IMR-90 (cell line): ENCODE results near the gene ACAD11. TPM values are rescaled to one million over a fixed set of nuclear protein-coding genes. Genes with fewer than 3 reads are reported as not detected.
A peak's percentile ranks its signal among the peaks of the same experiment; 100 is the strongest.

Source experiments
- ATAC-seq: fragments of 200-7000 bp; cut with Tn5 transposase; 2 replicates; pipeline ENCODE4 v1.9.1; 2020; ENCODE audit warnings: low read depth, mild to moderate bottlenecking, moderate library complexity
- BruUV-seq: library from RNA; stranded (reverse); fragments of 400-500 nt; replicated peaks from 2 replicates; lab custom pipeline; 2021; lab: Mats Ljungman, UMichigan
- CTCF ChIA-PET: fragments of 300-600 bp; formaldehyde crosslinking; extraction: SDS; loops from one replicate; lab custom pipeline; 2021; ENCODE audit warnings: antibody characterized with exemption; lab: Yijun Ruan, JAX
- POLR2A ChIA-PET: fragments of 300-600 bp; sonication (Branson Sonifier 250); formaldehyde crosslinking; loops from one replicate; lab custom pipeline; 2022; ENCODE audit warnings: antibody characterized with exemption; ENCODE audit not compliant: unreplicated experiment; lab: Charles Lee
- DNase-seq: peaks from one replicate; pipeline ENCODE4 v3.0.0; 2013
- H2AFZ ChIP-seq: replicated peaks from 2 replicates; pipeline ENCODE3; 2013; ENCODE audit warnings: low read length, mild to moderate bottlenecking; ENCODE audit not compliant: poor library complexity
- H2AK5ac ChIP-seq: 2 replicates; pipeline ENCODE4 v1.6.1; 2013; ENCODE audit warnings: low read depth, low read length, inconsistent platforms
- H2AK9ac ChIP-seq: replicated peaks from 2 replicates; pipeline ENCODE3; 2013; ENCODE audit warnings: mild to moderate bottlenecking, low read depth, low read length, moderate library complexity; ENCODE audit not compliant: poor library complexity
- H2BK120ac ChIP-seq: 2 replicates; pipeline ENCODE4 v1.6.1; 2013; ENCODE audit warnings: low read depth, low read length, inconsistent platforms
- H2BK15ac ChIP-seq: 3 replicates; pipeline ENCODE4 v1.6.1; 2013; ENCODE audit warnings: low read depth, low read length, inconsistent platforms
- H2BK20ac ChIP-seq: 2 replicates; pipeline ENCODE4 v1.6.1; 2013; ENCODE audit warnings: low read depth, mild to moderate bottlenecking, inconsistent platforms, low read length, moderate library complexity
- H2BK5ac ChIP-seq: 2 replicates; pipeline ENCODE4 v1.6.1; 2013; ENCODE audit warnings: mild to moderate bottlenecking, low read depth, low read length, inconsistent platforms; ENCODE audit not compliant: poor library complexity, severe bottlenecking
- H3K14ac ChIP-seq: replicated peaks from 2 replicates; pipeline ENCODE4 v1.6.1; 2013; ENCODE audit warnings: low read depth, low read length, inconsistent platforms
- H3K18ac ChIP-seq: 2 replicates; pipeline ENCODE4 v1.6.1; 2013; ENCODE audit warnings: low read depth, low read length, control low read depth
- H3K23ac ChIP-seq: 2 replicates; pipeline ENCODE4 v1.6.1; 2013; ENCODE audit warnings: low read depth, low read length, inconsistent platforms
- H3K27ac ChIP-seq: 2 replicates; pipeline ENCODE4 v1.5.1; 2013; ENCODE audit warnings: mild to moderate bottlenecking, control low read depth, low read length; ENCODE audit not compliant: insufficient read depth
- H3K27me3 ChIP-seq: 2 replicates; pipeline ENCODE4 v1.6.1; 2013; ENCODE audit warnings: low read length; ENCODE audit not compliant: control insufficient read depth, insufficient read depth
- H3K36me3 ChIP-seq: 2 replicates; pipeline ENCODE4 v1.6.1; 2013; ENCODE audit warnings: low read length, mixed read lengths; ENCODE audit not compliant: control insufficient read depth, insufficient read depth
- H3K4ac ChIP-seq: 2 replicates; pipeline ENCODE4 v1.6.1; 2013; ENCODE audit warnings: low read depth, low read length, inconsistent platforms
- H3K4me1 ChIP-seq: 2 replicates; pipeline ENCODE4 v1.6.1; 2013; ENCODE audit warnings: low read length, mixed read lengths; ENCODE audit not compliant: control insufficient read depth, insufficient read depth
- H3K4me2 ChIP-seq: 2 replicates; pipeline ENCODE4 v1.6.1; 2013; ENCODE audit warnings: low read depth, mild to moderate bottlenecking, control low read depth, low read length, moderate library complexity
- H3K4me3 ChIP-seq: 2 replicates; pipeline ENCODE4 v1.5.1; 2013; ENCODE audit warnings: low read depth, mild to moderate bottlenecking, control low read depth, low read length, moderate library complexity; ENCODE audit not compliant: insufficient read depth
- H3K56ac ChIP-seq: 2 replicates; pipeline ENCODE4 v1.6.1; 2013; ENCODE audit warnings: low read length, inconsistent platforms; ENCODE audit not compliant: insufficient read depth; ENCODE audit errors: extremely low read depth
- H3K79me1 ChIP-seq, 2 experiments: 2 replicates each; pipeline ENCODE4 v1.6.1; 2013; ENCODE audit warnings: low read length in 2 of 2, inconsistent platforms in 1 of 2, low read depth in 1 of 2
- H3K9ac ChIP-seq: 2 replicates; pipeline ENCODE4 v1.6.1; 2013; ENCODE audit warnings: low read depth, low read length, control low read depth
- H3K9me1 ChIP-seq: 2 replicates; pipeline ENCODE4 v1.6.1; 2013; ENCODE audit warnings: low read length, inconsistent platforms; ENCODE audit not compliant: insufficient read depth
- H3K9me3 ChIP-seq: 2 replicates; pipeline ENCODE4 v1.6.1; 2013; ENCODE audit warnings: low read length; ENCODE audit not compliant: control insufficient read depth, insufficient read depth
- H4K20me1 ChIP-seq: 2 replicates; pipeline ENCODE4 v1.6.1; 2013; ENCODE audit warnings: low read length, inconsistent platforms; ENCODE audit not compliant: insufficient read depth
- H4K5ac ChIP-seq: 2 replicates; pipeline ENCODE4 v1.6.1; 2013; ENCODE audit warnings: mild to moderate bottlenecking, low read depth, low read length, control low read depth
- H4K8ac ChIP-seq, 2 experiments: 2 replicates each; pipeline ENCODE4 v1.6.1; 2013; ENCODE audit warnings: low read depth in 2 of 2, low read length in 2 of 2, control low read depth in 1 of 2, inconsistent platforms in 1 of 2
- H4K91ac ChIP-seq: 2 replicates; pipeline ENCODE4 v1.6.1; 2013; ENCODE audit warnings: low read depth, low read length, inconsistent platforms; ENCODE audit not compliant: insufficient read depth
- BHLHE40 ChIP-seq: fragments of 150-350 bp; IDR thresholded peaks from 2 replicates; pipeline ENCODE4 v1.6.1; 2016; ENCODE audit warnings: mild to moderate bottlenecking, low read depth, low read length
- CEBPB ChIP-seq: IDR thresholded peaks from 2 replicates; pipeline ENCODE4 v1.6.1; 2012; ENCODE audit warnings: low read depth, low read length, improper control_type of control experiment
- CHD1 ChIP-seq: IDR thresholded peaks from 2 replicates; pipeline ENCODE4 v1.6.1; 2012; ENCODE audit warnings: low read depth, low read length, improper control_type of control experiment
- FOS ChIP-seq: fragments of 150-350 bp; IDR thresholded peaks from 2 replicates; pipeline ENCODE4 v1.6.1; 2016; ENCODE audit warnings: low read depth, low read length
- MAFK ChIP-seq: IDR thresholded peaks from 2 replicates; pipeline ENCODE4 v1.6.1; 2012; ENCODE audit warnings: low read depth, low read length, improper control_type of control experiment
- MAZ ChIP-seq: IDR thresholded peaks from 2 replicates; pipeline ENCODE4 v1.6.1; 2012; ENCODE audit warnings: low read depth, mild to moderate bottlenecking, low read length, improper control_type of control experiment, moderate library complexity, borderline replicate concordance
- MXI1 ChIP-seq: IDR thresholded peaks from 2 replicates; pipeline ENCODE4 v1.6.1; 2012; ENCODE audit warnings: low read depth, mild to moderate bottlenecking, low read length, moderate library complexity, borderline replicate concordance
- NFE2L2 ChIP-seq: fragments of 150-350 bp; IDR thresholded peaks from 2 replicates; pipeline ENCODE4 v1.6.1; 2016; ENCODE audit warnings: low read depth, mild to moderate bottlenecking, low read length
- POLR2A ChIP-seq: IDR thresholded peaks from 2 replicates; pipeline ENCODE4 v1.6.1; 2012; ENCODE audit warnings: mild to moderate bottlenecking, low read depth, low read length
- RAD21 ChIP-seq: IDR thresholded peaks from 2 replicates; pipeline ENCODE4 v1.6.1; 2012; ENCODE audit warnings: low read length, improper control_type of control experiment
- RCOR1 ChIP-seq: IDR thresholded peaks from 2 replicates; pipeline ENCODE4 v1.6.1; 2012; ENCODE audit warnings: mild to moderate bottlenecking, low read length, improper control_type of control experiment; ENCODE audit not compliant: insufficient replicate concordance
- RFX5 ChIP-seq: IDR thresholded peaks from 2 replicates; pipeline ENCODE4 v1.8.0; 2012; ENCODE audit warnings: low read depth, mild to moderate bottlenecking, low read length, moderate library complexity
- SMC3 ChIP-seq: fragments of 150-350 bp; IDR thresholded peaks from 2 replicates; pipeline ENCODE4 v1.6.1; 2016; ENCODE audit warnings: low read depth, mild to moderate bottlenecking, antibody characterized with exemption, low read length, moderate library complexity
- WGBS, 2 experiments: methylation state at CpG; one replicate each; pipeline versions ENCODE4 v1.1.5 to v1.1.7; 2013; ENCODE audit warnings: missing lambda C conversion rate in 2 of 2; ENCODE audit not compliant: insufficient read length in 1 of 2; ENCODE audit errors: extremely low coverage in 2 of 2; 5-methylcytosine and 5-hydroxymethylcytosine counted together
- dilution Hi-C: fragments of 300-500 bp; cut with HindIII; formaldehyde crosslinking; loops from one replicate; pipeline ENCODE4 v1.14.3; 2018; ENCODE audit warnings: low sequenced_read_pairs; ENCODE audit not compliant: unreplicated experiment
- in situ Hi-C: fragments of 300-500 bp; cut with MboI; formaldehyde crosslinking; loops from 3 replicates; pipeline ENCODE4 v1.14.3; 2019; ENCODE audit warnings: low sequenced_read_pairs, inconsistent platforms, mixed read lengths
- intact Hi-C: fragments of 100-400 bp; cut with micrococcal nuclease; formaldehyde crosslinking; loops from 2 replicates; pipeline ENCODE4 v1.10.0; 2022
- polyA plus RNA-seq, 3 experiments: library from polyadenylated mRNA; depleted of rRNA; stranded (reverse); fragments of >200 nt; gene quantifications; 2 replicates each; pipeline ENCODE4 v1.2.3, GENCODE V29; 2012; ENCODE audit warnings: low replicate concordance in 1 of 3
- total RNA-seq: library from RNA; depleted of rRNA; stranded (reverse); fragments of >200 nt; gene quantifications from 2 replicates; pipeline ENCODE4 v1.2.3, GENCODE V29; 2012
- TF ChIP-seq, protein P1 (sequence below): fragments of 150-350 bp; IDR thresholded peaks from 2 replicates; pipeline ENCODE4 v1.6.1; 2017; ENCODE audit warnings: mild to moderate bottlenecking, antibody characterized with exemption, low read length, low read depth
- TF ChIP-seq, protein P2 (sequence below): conservative IDR thresholded peaks from 2 replicates; pipeline ENCODE4 v1.5.1; 2012; ENCODE audit warnings: mild to moderate bottlenecking, low read depth, low read length, improper control_type of control experiment
- TF ChIP-seq, protein P3 (sequence below): fragments of 150-350 bp; IDR thresholded peaks from 2 replicates; pipeline ENCODE4 v1.6.1; 2016; ENCODE audit warnings: low read depth, mild to moderate bottlenecking, low read length, moderate library complexity, borderline replicate concordance

ACAD11 gene
- total and polyA plus RNA-seq, 2 of the 4 experiments (the other 2 are of a cell fraction), result 16.0 to 18.8 TPM

DNA sequence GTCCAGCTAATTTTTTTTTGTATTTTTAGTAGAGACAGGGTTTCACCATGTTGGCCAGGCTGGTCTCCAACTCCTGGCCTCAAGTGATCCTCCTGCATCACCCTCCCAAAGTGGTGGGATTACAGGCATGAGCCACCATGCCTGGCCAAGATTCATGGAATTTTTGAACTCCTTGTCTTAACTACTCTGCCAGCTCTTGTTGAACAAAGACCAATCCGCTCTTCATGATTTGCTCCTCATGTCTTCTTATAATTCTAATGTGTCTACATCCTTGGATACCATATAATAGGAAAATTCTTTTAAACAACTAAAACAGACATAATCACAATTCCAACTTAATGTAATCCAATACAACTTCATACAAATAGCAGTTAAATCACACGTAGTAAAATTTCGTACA, 21.8 kb upstream of the ACAD11 start:
- no peak overlapping the region for H4K91ac ChIP-seq
- H3K18ac ChIP-seq, result no peak overlapping the region
- peaks cover 30% of the 10 kb centered on the region for H3K36me3 ChIP-seq
- no peak overlapping the region for H2BK120ac ChIP-seq
- intact Hi-C loops, result no loop called here
- no peak overlapping the region for H3K4me3 ChIP-seq
- no peak overlapping the region for H2BK20ac ChIP-seq
- dilution Hi-C loops, result no loop called here
- ATAC-seq (no peak), DNase-seq (no peak)
- H2AK5ac ChIP-seq, result no peak overlapping the region
- no peaks in the 10 kb centered on the region for H3K9me3 ChIP-seq
- H3K56ac ChIP-seq, result no peak overlapping the region
- H3K9me1 ChIP-seq, result no peaks in the 10 kb centered on the region
- H3K4ac ChIP-seq, result no peak overlapping the region
- H3K79me1 ChIP-seq, result no peaks in the 10 kb centered on the region; a peak in 2 of 4 replicates
- H4K20me1 ChIP-seq, result no peaks in the 10 kb centered on the region
- in situ Hi-C loops, result no loop called here
- POLR2A ChIA-PET, result no interaction called here
- H2AFZ ChIP-seq, result no peak overlapping the region
- H4K5ac ChIP-seq, result no peak overlapping the region
- TSS peak; percentile 86 for BruUV-seq
- H4K8ac ChIP-seq, result no peak overlapping the region
- no peak overlapping the region for H3K23ac ChIP-seq
- H2BK5ac ChIP-seq, result no peak overlapping the region
- H2AK9ac ChIP-seq, result no peak overlapping the region
- no peak overlapping the region for H3K27ac ChIP-seq
- no CpG with 5 or more reads among the region's 3 CpGs for WGBS, 2 experiments
- no peak overlapping the region for H3K9ac ChIP-seq
- H3K4me2 ChIP-seq, result no peak overlapping the region
- no peak overlapping the region for H3K14ac ChIP-seq
- CTCF ChIA-PET, result interaction anchor here (0.6 kb wide), 1 partner anchor 692 kb away, joined by 3 read pairs; no protein-coding TSS in a partner anchor
- TF ChIP-seq CEBPB, result no peak
- TF ChIP-seq MAFK, result no peak
- no peak for TF ChIP-seq FOS
- TF ChIP-seq, protein P1, sequence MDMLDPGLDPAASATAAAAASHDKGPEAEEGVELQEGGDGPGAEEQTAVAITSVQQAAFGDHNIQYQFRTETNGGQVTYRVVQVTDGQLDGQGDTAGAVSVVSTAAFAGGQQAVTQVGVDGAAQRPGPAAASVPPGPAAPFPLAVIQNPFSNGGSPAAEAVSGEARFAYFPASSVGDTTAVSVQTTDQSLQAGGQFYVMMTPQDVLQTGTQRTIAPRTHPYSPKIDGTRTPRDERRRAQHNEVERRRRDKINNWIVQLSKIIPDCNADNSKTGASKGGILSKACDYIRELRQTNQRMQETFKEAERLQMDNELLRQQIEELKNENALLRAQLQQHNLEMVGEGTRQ, result no peak
- TF ChIP-seq CHD1, result no peak
- no peak for TF ChIP-seq RCOR1
- TF ChIP-seq BHLHE40, result no peak
- no peak for TF ChIP-seq MXI1
- TF ChIP-seq, protein P2, sequence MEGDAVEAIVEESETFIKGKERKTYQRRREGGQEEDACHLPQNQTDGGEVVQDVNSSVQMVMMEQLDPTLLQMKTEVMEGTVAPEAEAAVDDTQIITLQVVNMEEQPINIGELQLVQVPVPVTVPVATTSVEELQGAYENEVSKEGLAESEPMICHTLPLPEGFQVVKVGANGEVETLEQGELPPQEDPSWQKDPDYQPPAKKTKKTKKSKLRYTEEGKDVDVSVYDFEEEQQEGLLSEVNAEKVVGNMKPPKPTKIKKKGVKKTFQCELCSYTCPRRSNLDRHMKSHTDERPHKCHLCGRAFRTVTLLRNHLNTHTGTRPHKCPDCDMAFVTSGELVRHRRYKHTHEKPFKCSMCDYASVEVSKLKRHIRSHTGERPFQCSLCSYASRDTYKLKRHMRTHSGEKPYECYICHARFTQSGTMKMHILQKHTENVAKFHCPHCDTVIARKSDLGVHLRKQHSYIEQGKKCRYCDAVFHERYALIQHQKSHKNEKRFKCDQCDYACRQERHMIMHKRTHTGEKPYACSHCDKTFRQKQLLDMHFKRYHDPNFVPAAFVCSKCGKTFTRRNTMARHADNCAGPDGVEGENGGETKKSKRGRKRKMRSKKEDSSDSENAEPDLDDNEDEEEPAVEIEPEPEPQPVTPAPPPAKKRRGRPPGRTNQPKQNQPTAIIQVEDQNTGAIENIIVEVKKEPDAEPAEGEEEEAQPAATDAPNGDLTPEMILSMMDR, result no peak
- TF ChIP-seq RFX5, result no peak
- TF ChIP-seq MAZ, result no peak
- TF ChIP-seq RAD21, result no peak
- no peak for TF ChIP-seq POLR2A
- no peak for TF ChIP-seq NFE2L2
- no peak for TF ChIP-seq SMC3
- TF ChIP-seq, protein P3, sequence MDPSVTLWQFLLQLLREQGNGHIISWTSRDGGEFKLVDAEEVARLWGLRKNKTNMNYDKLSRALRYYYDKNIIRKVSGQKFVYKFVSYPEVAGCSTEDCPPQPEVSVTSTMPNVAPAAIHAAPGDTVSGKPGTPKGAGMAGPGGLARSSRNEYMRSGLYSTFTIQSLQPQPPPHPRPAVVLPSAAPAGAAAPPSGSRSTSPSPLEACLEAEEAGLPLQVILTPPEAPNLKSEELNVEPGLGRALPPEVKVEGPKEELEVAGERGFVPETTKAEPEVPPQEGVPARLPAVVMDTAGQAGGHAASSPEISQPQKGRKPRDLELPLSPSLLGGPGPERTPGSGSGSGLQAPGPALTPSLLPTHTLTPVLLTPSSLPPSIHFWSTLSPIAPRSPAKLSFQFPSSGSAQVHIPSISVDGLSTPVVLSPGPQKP, result no peak
- H2BK15ac ChIP-seq, result no peak overlapping the region
- H3K4me1 ChIP-seq, result no peaks in the 10 kb centered on the region
- no peaks in the 10 kb centered on the region for H3K27me3 ChIP-seq
